Brain pericyte (primary cell): Measurements from ENCODE around the gene POLR1G.
"Not testable (repeated sequence)": the region's sequence is repeated elsewhere in the genome, so short reads cannot be mapped to it uniquely, and the experiment has no call there.

Experiments used
- DNase-seq: peaks from one replicate; pipeline ENCODE4 v3.0.0-alpha.2; 2012; ENCODE audit warnings: low read depth, low spot score

The POLR1G gene

GRCh38 chr19:45395821-45396617 is 10.4 kb upstream of the POLR1G start:
- no peak for DNase-seq

- DNase-seq, result no peak
Measured at GRCh38 chr19:45400192-45400591, 6.3 kb upstream of the POLR1G start.

- DNase-seq, result no peak
Measured at GRCh38 chr19:45401815-45402214, 4.6 kb upstream of the POLR1G start.

GRCh38 chr19:45402298-45403061 is 4.0 kb upstream of the POLR1G start:
- no peak for DNase-seq

GRCh38 chr19:45403272-45403671 is 3.2 kb upstream of the POLR1G start:
- no peak for DNase-seq

GRCh38 chr19:45403781-45404556 is 2.5 kb upstream of the POLR1G start:
- no peak for DNase-seq

- no peak for DNase-seq
Measured at GRCh38 chr19:45404557-45405434, 1.6 kb upstream of the POLR1G start, which contains the start of gene PPP1R13L. PPP1R13L (minus strand) TSS chr19:45405069; CDS start chr19:45398318, 6,751 bp downstream.

- peak; percentile 50 for DNase-seq
Measured at GRCh38 chr19:45405435-45406225, 814 bp upstream of the POLR1G start.

GRCh38 chr19:45407091-45407375 is 589 bp downstream of the POLR1G start:
- no peak for DNase-seq

- DNase-seq, result not testable (repeated sequence)
Measured at GRCh38 chr19:45407585-45407984, 1.1 kb downstream of the POLR1G start.

- no peak for DNase-seq
Measured at GRCh38 chr19:45408121-45408520, 1.7 kb downstream of the POLR1G start.

- DNase-seq, result no peak
Measured at GRCh38 chr19:45408830-45409556, 2.5 kb downstream of the POLR1G start.

- no peak for DNase-seq
Measured at GRCh38 chr19:45409557-45409920, 3.1 kb downstream of the POLR1G start.

- not testable (repeated sequence) for DNase-seq
Measured at GRCh38 chr19:45410330-45410729, 3.9 kb downstream of the POLR1G start.

- DNase-seq, result no peak
Measured at GRCh38 chr19:45413497-45413896, 7.1 kb downstream of the POLR1G start.

GRCh38 chr19:45414468-45414867 is 8.0 kb downstream of the POLR1G start:
- DNase-seq, result no peak

- no peak for DNase-seq
Measured at GRCh38 chr19:45417151-45417550, 10.7 kb downstream of the POLR1G start.

GRCh38 chr19:45418802-45419201 is 12.4 kb downstream of the POLR1G start:
- DNase-seq, result no peak

- DNase-seq, result no peak
Measured at GRCh38 chr19:45419396-45419795, 13.0 kb downstream of the POLR1G start.

GRCh38 chr19:45419895-45420294 is 13.5 kb downstream of the POLR1G start:
- DNase-seq, result no peak
